NCI-H345 treated with DMSO at 0.1 percent for 48 hours (cell line): ENCODE results near the gene RAE1.

ENCODE experiments used
- DNase-seq: peaks from one replicate; lab custom pipeline; 2025; ENCODE audit not compliant: unreplicated experiment; lab: John Stamatoyannopoulos, UW

Gene RAE1

DNA sequence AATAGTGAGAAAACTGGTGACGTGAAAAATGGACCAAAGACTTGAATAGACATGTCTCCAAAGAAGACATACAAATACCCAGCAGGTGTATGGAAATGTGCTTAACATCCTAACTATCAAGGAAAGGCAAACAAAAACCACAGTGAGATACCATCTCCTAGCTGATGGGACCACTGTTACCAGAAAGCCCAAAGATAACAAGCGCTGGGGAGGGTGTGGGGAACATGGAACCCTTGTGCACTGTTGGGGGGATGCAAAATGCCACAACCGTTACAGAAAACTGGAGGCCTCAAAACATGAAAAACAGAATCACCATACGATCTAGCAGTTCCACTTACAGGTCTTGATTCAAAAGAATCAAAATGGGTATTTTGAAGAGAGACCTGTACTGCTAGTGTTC, 20.3 kb downstream of the RAE1 start:
- no peak for DNase-seq

DNA sequence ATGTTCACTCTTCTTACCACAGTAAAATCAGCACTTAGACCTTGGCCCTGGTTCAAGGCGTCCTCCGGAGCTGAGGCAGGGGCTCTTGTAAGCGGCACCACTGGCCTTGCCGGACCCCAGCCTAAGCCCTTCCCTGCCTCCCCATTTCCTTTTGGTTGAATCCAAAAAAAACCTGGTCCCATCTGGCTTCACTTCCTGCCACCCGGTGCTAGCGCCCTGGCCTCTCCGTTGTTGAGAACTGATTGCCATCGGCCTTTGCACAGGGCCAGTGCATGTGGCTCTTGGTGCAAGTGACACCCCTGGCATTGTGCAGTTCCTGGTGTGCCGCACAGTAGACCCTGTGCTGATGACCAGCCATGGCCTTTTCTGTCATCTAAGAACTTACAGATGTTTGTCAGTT, 21.1 kb downstream of the RAE1 start:
- DNase-seq = no peak

- no peak for DNase-seq
These were observed 21.7 kb downstream of the RAE1 start for GRCh38 chr20:57372581-57373350.

- no peak for DNase-seq
These were observed 23.4 kb downstream of the RAE1 start for GRCh38 chr20:57374343-57374930.

- DNase-seq = no peak
These were observed 24.0 kb downstream of the RAE1 start for GRCh38 chr20:57374931-57375651.

- DNase-seq = no peak
These were observed 24.7 kb downstream of the RAE1 start for GRCh38 chr20:57375652-57376230.

DNA sequence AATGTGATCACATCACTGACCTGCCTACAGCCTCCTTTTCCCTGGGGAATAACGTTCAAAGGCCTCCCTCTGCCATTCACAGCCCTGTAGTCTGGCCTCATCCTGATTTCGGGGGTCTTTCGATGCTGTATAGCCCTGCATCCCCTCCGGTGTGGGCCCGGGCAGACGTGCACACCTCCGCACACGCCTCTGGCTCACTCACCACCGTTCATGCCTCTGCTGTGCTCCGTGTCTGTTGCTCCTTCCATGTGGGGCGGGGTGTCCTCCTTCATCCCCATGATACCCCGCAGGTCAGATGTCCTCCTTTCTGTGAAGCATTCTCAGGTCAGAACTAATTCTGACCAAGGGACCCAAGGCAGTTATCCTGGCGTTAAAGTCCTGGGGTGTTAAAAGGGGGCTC, 26.3 kb downstream of the RAE1 start:
- DNase-seq = no peak

GRCh38 chr20:57378107-57378506, 27.1 kb downstream of the RAE1 start:
- DNase-seq = no peak

DNA sequence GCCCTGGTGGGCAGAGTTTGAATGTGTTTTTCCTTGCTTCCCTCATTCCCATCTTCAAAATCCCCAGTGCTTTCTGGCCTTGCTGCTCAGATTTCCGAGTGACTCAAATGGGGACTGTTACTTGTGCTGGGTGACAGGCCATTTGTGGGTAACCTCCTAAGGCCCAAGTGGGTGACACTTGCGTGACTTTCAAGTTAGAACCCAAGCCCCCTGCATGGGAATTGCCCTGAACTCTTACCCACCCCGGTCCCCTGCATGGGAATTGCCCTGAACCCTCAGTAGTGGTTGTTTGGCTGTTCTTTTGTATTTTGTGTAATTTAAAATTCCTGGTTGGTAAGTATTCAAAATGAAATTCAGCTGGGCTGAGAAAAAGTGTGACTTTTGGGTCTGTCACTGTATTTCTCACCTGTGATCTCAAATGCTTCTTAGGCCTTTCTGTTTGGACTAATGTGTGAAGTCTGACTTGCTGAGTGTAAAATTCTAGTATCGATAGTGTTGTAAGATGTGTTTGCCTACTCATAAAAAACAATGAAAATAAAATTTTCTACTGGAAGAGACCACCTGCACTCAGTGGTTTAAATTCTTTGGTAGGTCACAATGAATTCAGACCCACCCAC, 27.7 kb downstream of the RAE1 start:
- no peak for DNase-seq

DNA sequence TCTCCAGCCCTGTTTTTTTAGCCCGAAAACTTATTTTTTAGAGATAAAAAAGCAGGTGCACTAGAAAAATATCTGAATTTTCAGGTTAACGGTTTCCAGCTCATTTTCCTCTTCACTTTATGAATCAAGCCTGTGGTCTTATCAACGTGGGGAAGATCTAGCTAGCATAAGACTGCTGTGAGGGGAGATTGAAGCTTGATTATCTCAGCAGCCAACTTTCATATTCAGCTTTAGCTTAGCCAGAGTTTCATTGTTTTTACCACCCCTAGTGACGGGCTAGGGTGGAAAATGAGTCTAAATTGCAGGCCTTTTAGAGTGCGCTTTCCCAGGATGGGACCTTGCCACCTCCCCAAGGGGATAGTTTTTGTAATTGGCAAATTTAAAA, 28.2 kb downstream of the RAE1 start:
- DNase-seq = no peak

- DNase-seq = no peak
These were observed 29.2 kb downstream of the RAE1 start for GRCh38 chr20:57380081-57380750.

- DNase-seq = peak; percentile 61
These were observed 30.8 kb downstream of the RAE1 start for GRCh38 chr20:57381596-57382503.

GRCh38 chr20:57382516-57382915, 31.5 kb downstream of the RAE1 start:
- no peak for DNase-seq

DNA sequence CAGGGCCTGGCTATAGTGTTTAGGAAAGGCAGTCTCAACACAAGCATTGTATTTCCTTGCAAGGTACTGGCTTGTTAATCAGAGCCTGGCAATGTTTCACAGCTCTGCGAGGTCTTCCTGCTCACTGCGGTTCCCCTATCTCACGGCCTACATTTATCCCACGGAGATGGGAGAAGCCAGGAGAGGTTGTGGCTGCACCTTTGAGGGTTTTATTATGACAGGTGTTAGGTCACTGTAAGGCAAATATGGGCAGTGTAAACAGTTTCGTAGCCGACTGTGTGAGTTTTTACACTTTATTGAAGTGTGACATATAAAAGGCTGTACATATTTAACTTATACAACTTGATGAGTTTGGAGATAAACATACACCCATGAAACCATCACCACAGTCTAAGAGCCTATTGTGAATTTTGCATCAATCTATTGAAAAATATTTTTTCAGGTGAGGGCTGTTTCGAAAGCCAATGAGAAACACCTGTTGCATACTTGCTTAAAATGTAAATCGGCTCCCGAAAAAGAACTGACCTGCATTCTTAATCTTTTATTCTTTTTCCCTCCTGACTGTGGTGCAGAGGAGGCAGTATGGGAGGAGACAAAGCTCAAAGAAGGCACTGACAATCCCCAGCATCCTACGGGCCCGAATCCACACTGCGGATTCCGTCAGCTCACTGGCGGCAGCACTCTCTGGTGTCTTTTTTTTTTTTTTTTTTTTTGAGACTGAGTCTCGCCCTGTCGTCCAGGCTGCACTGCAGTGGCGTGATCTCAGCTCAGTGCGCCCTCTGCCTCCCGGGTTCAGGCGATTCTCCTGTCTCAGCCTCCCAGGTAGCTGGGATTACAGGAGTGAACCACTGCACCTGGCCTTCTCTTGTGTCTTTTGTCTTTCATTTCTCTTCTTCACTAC, 32.6 kb downstream of the RAE1 start:
- peak; percentile 66 for DNase-seq

DNA sequence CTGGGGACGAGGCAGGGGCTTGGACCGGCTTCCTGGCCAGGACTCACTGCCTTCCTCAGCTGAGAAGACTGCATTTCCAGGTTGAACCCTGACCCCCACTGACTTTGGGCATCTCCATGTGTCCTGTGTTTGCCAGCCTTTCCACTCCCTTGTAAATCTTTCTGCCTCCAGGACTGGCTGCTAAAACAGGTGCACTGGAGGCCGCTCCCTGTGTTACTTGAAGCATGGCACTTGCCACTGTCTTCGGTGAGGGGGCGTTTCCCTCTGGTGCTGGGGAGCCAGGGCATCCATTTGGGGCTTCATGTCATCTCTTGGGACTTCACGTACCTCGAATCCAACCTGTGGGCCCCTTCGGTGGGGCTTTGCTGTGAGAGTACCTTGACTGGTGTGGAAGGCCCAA, 33.4 kb downstream of the RAE1 start:
- no peak for DNase-seq

GRCh38 chr20:57384953-57385761, 34.1 kb downstream of the RAE1 start:
- no peak for DNase-seq

- DNase-seq = no peak
These were observed 34.9 kb downstream of the RAE1 start for GRCh38 chr20:57385940-57386339.

GRCh38 chr20:57386762-57387161, 35.7 kb downstream of the RAE1 start:
- DNase-seq = no peak
